GM21360 (cell line): ENCODE results near the gene EIF2AK2.

ENCODE experiments used
- ATAC-seq: cut with Tn5 transposase; IDR thresholded peaks from one replicate; pipeline ENCODE4 v1.9.1; 2021; ENCODE audit warnings: mild to moderate bottlenecking, moderate library complexity; ENCODE audit not compliant: unreplicated experiment

EIF2AK2 gene

GRCh38 chr2:37104178-37104577 is 52.6 kb downstream of the EIF2AK2 start:
- no peak for ATAC-seq

DNA sequence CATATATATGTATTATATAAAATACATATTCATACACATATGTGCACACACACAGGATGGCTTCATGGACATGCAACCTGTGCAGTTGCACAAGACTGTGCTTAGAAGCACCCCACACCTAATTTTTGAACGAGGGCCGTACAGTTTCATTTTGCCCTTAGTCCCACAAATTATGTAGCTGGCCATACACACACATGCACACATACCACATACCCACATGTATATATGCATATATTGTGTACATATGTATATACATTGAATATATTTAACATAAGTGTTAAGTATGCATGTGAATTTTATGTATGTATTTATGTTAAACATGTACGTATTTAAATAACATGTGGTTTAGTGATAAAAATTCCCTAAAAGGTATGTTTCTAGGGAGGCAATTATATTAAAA is 54.2 kb downstream of the EIF2AK2 start:
- ATAC-seq = no peak

DNA sequence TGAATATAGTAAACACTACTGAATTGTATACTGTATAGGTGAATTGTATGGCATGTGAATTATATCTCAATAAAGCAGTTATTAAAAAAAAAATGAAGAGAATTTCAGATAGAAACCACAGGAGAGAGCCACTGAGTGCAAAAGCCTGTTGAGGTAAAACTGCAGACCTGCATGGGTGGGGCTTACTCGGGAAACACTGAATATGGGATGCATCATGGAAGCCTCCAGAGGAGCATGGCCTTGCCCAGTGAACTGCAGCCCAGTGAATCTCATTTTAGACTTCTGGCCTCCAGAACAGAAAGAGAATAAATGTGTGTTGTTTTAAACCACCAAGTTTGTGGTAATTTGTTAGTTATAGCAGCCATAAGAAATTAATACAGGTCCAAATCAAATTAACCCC is 56.7 kb downstream of the EIF2AK2 start:
- ATAC-seq = no peak

DNA sequence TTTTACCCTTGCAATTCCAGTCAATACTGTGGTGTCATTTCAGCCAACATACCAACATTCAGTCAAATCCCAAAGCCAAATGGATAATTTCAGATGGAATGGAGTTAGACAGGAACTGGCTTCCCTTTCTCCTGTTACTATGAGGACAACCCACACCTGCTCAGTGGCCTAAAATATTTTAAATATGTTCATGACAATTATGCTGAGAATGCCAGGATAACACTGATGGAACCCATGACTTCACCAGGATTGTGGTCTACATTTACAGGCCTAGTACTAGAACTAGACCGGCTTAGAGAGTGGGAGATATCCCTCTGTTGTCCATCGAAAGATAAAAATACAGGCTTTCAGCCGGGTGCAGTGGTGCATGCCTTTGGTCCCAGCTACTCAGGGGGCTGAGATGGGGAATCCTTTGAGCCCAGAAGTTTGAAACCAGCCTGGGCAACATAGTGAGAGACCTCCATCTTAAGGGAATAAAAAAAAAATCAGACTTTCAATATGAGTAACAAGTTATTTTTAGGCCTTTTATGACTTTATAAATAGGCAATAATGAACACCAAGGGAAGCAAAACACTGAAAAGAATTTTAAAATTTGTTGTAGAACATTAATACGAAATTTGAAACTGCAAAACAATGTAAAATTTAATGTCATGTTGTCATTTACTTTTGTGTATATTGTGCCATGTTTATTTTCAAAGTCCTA is 58.2 kb downstream of the EIF2AK2 start:
- no peak for ATAC-seq

- ATAC-seq = no peak
Measured at GRCh38 chr2:37096568-37096967, 60.2 kb downstream of the EIF2AK2 start.

GRCh38 chr2:37091873-37092272 is 64.9 kb downstream of the EIF2AK2 start:
- peak; percentile 56 for ATAC-seq

DNA sequence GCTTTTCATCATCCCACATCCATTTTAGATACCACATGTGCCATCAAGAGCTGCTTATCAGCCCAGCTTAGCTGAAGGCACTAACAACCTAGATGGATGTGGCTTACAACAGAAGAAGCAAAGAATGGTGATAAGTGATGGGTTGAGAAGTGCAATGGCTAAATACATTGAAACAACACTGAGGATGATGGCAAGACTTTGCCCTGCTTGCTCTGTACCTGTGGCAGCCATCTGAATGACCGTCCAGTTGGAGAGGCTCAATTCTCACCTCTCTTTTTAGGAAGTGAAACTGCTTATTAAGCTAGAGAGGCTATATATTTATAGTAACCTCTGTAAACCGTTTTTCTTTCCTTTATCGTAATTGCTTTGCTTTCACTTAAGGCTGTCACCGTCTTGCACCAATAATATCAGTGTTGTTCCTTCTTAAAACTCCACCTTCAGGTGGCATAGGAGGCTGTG is 66.7 kb downstream of the EIF2AK2 start:
- ATAC-seq = peak; percentile 76

DNA sequence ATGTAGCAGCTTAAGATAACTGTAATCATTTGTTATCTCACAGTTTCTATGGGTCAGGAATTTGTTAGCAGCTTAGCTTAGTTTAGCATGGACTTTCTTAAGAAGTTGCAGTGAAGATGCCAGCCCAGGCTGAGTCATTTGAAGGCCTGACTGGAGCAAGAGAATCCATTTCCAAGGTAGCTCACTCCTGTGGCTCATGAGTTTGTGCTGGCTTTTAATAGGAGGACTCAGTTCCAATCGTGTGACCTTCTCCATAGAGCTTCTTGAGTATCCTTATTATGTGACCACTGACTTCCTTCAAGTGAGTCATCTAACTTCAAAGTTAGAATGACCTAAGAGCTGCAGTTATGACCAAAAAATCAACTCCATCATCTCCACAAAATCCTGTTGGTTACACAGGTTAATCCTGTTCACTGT is 71.0 kb downstream of the EIF2AK2 start:
- ATAC-seq = no peak

DNA sequence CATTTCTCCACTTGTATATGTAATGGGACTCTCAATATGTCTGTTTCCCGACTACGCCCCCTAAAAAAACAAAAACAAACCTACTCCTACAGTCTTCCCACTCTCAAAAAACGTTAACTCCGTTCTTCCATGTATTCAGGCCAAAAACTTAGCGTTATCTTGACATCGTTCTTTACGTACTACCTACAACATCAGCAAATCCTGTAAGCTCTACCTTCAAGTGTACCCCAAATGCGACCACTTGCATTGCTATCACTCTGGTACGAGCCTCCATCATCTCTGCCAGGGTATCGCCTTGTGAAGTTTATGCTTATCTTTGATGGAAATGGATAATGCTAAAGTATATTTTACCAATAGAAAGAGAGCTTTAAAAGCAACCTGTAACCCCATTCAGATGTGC is 72.0 kb downstream of the EIF2AK2 start:
- ATAC-seq = no peak

- ATAC-seq = peak; percentile 81
Measured at GRCh38 chr2:37083873-37084794, 72.6 kb downstream of the EIF2AK2 start, which contains the start of the genes GPATCH11 and HEATR5B. GPATCH11 (plus strand) TSS chr2:37084518; CDS start chr2:37088382, 3,864 bp downstream. HEATR5B (minus strand) TSS chr2:37084372; CDS start chr2:37083414, 958 bp downstream.

- ATAC-seq = no peak
Measured at GRCh38 chr2:37080689-37081088, 76.1 kb downstream of the EIF2AK2 start.

DNA sequence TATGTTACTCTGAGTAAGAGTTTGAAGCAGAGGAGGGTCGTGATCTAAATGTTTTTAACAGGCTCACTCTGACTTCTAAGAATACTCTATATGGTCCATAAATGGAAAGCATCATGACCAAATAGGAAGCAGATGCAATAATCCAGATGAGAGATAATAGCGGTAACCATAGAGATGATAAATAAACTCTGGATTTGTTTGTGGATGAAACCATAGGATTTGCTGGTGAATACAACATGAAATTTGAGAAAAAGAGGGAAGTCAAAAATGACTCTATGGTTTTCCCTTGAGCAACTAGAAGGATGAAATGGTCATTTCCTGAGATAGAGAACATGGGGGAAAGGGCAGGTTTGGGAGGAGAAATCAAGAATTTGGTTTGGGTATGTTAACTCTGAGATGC is 76.5 kb downstream of the EIF2AK2 start:
- no peak for ATAC-seq

- ATAC-seq = no peak
Measured at GRCh38 chr2:37070931-37071330, 85.8 kb downstream of the EIF2AK2 start.

GRCh38 chr2:37068686-37069085 is 88.1 kb downstream of the EIF2AK2 start:
- no peak for ATAC-seq

- no peak for ATAC-seq
Measured at GRCh38 chr2:37061776-37062175, 95.0 kb downstream of the EIF2AK2 start.

DNA sequence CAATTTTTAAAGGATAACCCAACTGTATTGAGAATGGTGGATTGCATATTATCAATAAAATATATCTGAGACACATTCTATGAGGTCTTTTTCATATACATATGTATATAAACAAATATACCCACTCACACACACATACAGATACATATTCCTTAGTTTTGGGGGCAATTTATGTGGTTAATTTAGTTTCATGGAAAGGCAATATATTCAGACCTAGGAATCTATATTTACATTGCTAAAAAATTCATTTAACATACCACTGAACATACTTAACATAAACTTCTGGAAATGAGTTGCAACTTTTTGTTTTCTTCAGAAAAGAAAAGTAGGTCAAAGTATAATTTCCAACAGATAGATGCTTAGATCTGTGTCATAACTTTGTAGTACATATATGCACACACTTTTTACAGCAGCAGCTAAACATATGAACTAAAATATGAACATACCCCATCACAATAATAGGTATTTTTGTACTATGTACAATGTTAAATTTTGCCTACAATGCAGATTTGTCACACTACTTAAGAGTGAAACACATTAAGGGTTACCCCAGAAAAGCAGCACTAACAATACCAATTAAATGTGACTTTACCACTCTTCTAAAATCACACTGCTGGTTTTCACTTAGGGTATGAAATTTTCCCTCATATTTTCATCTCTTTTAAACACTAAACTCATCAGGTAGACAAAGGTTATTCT is 95.6 kb downstream of the EIF2AK2 start:
- no peak for ATAC-seq

DNA sequence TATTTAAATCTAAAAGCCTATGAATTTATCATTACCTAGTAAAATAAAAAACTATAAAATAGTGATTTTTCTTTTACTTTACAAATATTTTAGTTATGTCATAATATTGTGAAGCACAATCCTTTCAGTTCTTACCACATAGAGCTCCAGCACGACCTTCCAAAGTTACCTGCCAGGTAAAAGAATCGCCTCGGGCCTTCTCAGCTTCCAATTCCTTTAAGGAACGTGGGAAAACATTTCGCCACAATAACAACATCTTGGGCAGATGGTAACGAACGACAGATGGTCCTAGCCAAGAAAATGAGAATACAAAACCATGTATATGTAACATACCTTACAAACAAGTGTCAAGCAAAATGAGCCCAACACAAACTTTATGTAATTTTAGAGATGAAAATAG is 96.3 kb downstream of the EIF2AK2 start:
- no peak for ATAC-seq

GRCh38 chr2:37059841-37060240 is 96.9 kb downstream of the EIF2AK2 start:
- no peak for ATAC-seq

DNA sequence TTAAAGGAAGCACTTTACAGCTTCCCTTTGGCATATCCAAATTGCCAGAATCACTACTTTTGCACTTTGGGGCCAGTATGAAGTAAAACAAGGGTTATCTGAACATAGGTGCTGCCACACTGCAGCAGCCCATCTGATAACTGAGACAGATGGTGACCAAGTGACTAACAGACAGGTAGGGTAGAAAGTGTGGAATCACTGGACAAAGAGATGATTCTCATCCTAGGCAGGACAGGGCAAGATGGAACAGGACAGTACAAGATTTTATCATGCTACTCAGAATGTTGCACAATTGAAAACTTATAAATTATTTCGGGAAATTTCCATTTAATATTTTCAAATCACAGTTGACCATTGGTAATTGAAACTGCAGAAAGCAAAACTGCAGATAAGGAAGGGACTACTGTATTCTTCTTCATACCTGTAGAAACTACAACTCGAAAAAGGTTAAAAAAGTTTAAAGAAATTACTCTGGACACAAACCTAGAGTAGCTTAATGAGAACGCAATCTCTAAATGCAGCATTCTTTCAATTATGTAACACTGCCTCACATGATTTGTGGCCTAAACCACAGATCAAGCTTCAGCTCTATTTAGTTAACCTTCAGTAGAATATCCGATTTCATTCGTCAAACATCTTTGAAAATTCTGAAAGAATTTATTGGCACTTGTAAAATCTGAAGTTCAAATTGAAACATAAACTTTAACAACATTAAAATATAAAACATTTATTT is 104.0 kb downstream of the EIF2AK2 start:
- ATAC-seq = no peak
